T-helper 1 cell treated with Interleukin-12 subunit alpha and Interleukin-12 subunit beta and Interleukin-4 antibody, amounts not matched to agents 30 μg/mL and 1 μg/mL, for 36 hours (primary cell): ENCODE measurements around the gene PPP1R14C.
"Not testable (repeated sequence)": the region's sequence is repeated elsewhere in the genome, so short reads cannot be mapped to it uniquely, and the experiment has no call there.

Experiments used
- H3K27ac Mint-ChIP-seq: one replicate; pipeline ENCODE4 v1.8.0; 2021; ENCODE audit warnings: mild to moderate bottlenecking, mixed read lengths
- H3K27me3 Mint-ChIP-seq: one replicate; pipeline ENCODE4 v1.8.0; 2021; ENCODE audit warnings: low read depth, mixed read lengths
- H3K36me3 Mint-ChIP-seq: one replicate; pipeline ENCODE4 v1.8.0; 2021; ENCODE audit warnings: low read depth, mixed read lengths
- H3K4me1 Mint-ChIP-seq: one replicate; pipeline ENCODE4 v1.8.0; 2021; ENCODE audit warnings: low read depth, mixed read lengths
- H3K4me3 Mint-ChIP-seq: one replicate; pipeline ENCODE4 v1.8.0; 2021; ENCODE audit warnings: mild to moderate bottlenecking, moderate library complexity, mixed read lengths
- H3K9me3 Mint-ChIP-seq: one replicate; pipeline ENCODE4 v1.8.0; 2021; ENCODE audit warnings: mixed read lengths

PPP1R14C gene

GRCh38 chr6:150185732-150186117 lies 42.9 kb downstream of the PPP1R14C start:
- H3K4me3 Mint-ChIP-seq, result no peak overlapping the region
- H3K36me3 Mint-ChIP-seq, result no peaks in the 10 kb centered on the region
- no peaks in the 10 kb centered on the region for H3K9me3 Mint-ChIP-seq
- H3K27ac Mint-ChIP-seq, result no peak overlapping the region
- H3K27me3 Mint-ChIP-seq, result peaks cover 9% of the 10 kb centered on the region
- H3K4me1 Mint-ChIP-seq, result no peaks in the 10 kb centered on the region

- H3K9me3 Mint-ChIP-seq, result no peaks in the 10 kb centered on the region
- no peak overlapping the region for H3K27ac Mint-ChIP-seq
Measured at GRCh38 chr6:150186129-150186898, 43.5 kb downstream of the PPP1R14C start.

GRCh38 chr6:150187433-150187832 lies 44.6 kb downstream of the PPP1R14C start:
- H3K27me3 Mint-ChIP-seq, H3K4me3 Mint-ChIP-seq, H3K27ac Mint-ChIP-seq, H3K36me3 Mint-ChIP-seq, H3K4me1 Mint-ChIP-seq, H3K9me3 Mint-ChIP-seq: not testable (repeated sequence)

More at GRCh38 chr6:150186129-150186898, 43.5 kb downstream of the PPP1R14C start:
- Mint-ChIP-seq H3K27me3 (peaks cover 9% of the 10 kb centered on the region), H3K4me1 (no peaks in the 10 kb centered on the region), H3K36me3 (no peaks in the 10 kb centered on the region), H3K4me3 (no peak overlapping the region)

GRCh38 chr6:150189122-150189521 lies 46.3 kb downstream of the PPP1R14C start:
- H3K9me3 Mint-ChIP-seq, result no peaks in the 10 kb centered on the region
- H3K36me3 Mint-ChIP-seq, result no peaks in the 10 kb centered on the region
- no peak overlapping the region for H3K4me3 Mint-ChIP-seq
- no peaks in the 10 kb centered on the region for H3K4me1 Mint-ChIP-seq
- peaks cover 6% of the 10 kb centered on the region for H3K27me3 Mint-ChIP-seq
- H3K27ac Mint-ChIP-seq, result no peak overlapping the region

GRCh38 chr6:150191809-150192208 lies 49.0 kb downstream of the PPP1R14C start:
- H3K27me3 Mint-ChIP-seq, result peaks cover 16% of the 10 kb centered on the region
- H3K36me3 Mint-ChIP-seq, result no peaks in the 10 kb centered on the region
- H3K9me3 Mint-ChIP-seq, result no peaks in the 10 kb centered on the region
- no peak overlapping the region for H3K27ac Mint-ChIP-seq
- no peak overlapping the region for H3K4me3 Mint-ChIP-seq
- no peaks in the 10 kb centered on the region for H3K4me1 Mint-ChIP-seq

- H3K27ac Mint-ChIP-seq, result no peak overlapping the region
- H3K27me3 Mint-ChIP-seq, result peaks cover 16% of the 10 kb centered on the region
- H3K4me1 Mint-ChIP-seq, result no peaks in the 10 kb centered on the region
- no peak overlapping the region for H3K4me3 Mint-ChIP-seq
- no peaks in the 10 kb centered on the region for H3K9me3 Mint-ChIP-seq
- H3K36me3 Mint-ChIP-seq, result no peaks in the 10 kb centered on the region
Measured at GRCh38 chr6:150194195-150194594, 51.4 kb downstream of the PPP1R14C start.

- Mint-ChIP-seq H3K36me3 (no peaks in the 10 kb centered on the region), H3K9me3 (no peaks in the 10 kb centered on the region), H3K27me3 (peaks cover 10% of the 10 kb centered on the region), H3K4me1 (no peaks in the 10 kb centered on the region), H3K4me3 (no peak overlapping the region), H3K27ac (no peak overlapping the region)
Measured at GRCh38 chr6:150195996-150196417, 53.2 kb downstream of the PPP1R14C start.

- Mint-ChIP-seq H3K4me1 (no peaks in the 10 kb centered on the region), H3K4me3 (no peak overlapping the region), H3K9me3 (no peaks in the 10 kb centered on the region), H3K27me3 (peaks cover 10% of the 10 kb centered on the region), H3K27ac (no peak overlapping the region), H3K36me3 (no peaks in the 10 kb centered on the region)
Measured at GRCh38 chr6:150196942-150197745, 54.3 kb downstream of the PPP1R14C start.

GRCh38 chr6:150198532-150198931 lies 55.7 kb downstream of the PPP1R14C start:
- Mint-ChIP-seq H3K27me3 (peaks cover 10% of the 10 kb centered on the region), H3K4me1 (peaks cover 2% of the 10 kb centered on the region), H3K9me3 (no peaks in the 10 kb centered on the region), H3K27ac (no peak overlapping the region), H3K36me3 (no peaks in the 10 kb centered on the region), H3K4me3 (no peak overlapping the region)

- Mint-ChIP-seq H3K4me1 (peaks cover 2% of the 10 kb centered on the region), H3K4me3 (no peak overlapping the region), H3K9me3 (no peaks in the 10 kb centered on the region), H3K27ac (no peak overlapping the region), H3K36me3 (no peaks in the 10 kb centered on the region), H3K27me3 (peaks cover 10% of the 10 kb centered on the region)
Measured at GRCh38 chr6:150199241-150199640, 56.4 kb downstream of the PPP1R14C start.

GRCh38 chr6:150200428-150201100 lies 57.7 kb downstream of the PPP1R14C start:
- Mint-ChIP-seq H3K27ac (no peak overlapping the region), H3K9me3 (no peaks in the 10 kb centered on the region), H3K36me3 (no peaks in the 10 kb centered on the region), H3K4me3 (no peak overlapping the region), H3K4me1 (peaks cover 2% of the 10 kb centered on the region), H3K27me3 (peaks cover 6% of the 10 kb centered on the region)

GRCh38 chr6:150201285-150201684 lies 58.4 kb downstream of the PPP1R14C start:
- Mint-ChIP-seq H3K27me3 (no peaks in the 10 kb centered on the region), H3K36me3 (no peaks in the 10 kb centered on the region), H3K27ac (no peak overlapping the region), H3K4me1 (peaks cover 2% of the 10 kb centered on the region), H3K4me3 (no peak overlapping the region), H3K9me3 (no peaks in the 10 kb centered on the region)

- Mint-ChIP-seq H3K9me3 (no peaks in the 10 kb centered on the region), H3K36me3 (no peaks in the 10 kb centered on the region), H3K4me3 (no peak overlapping the region), H3K4me1 (peaks cover 2% of the 10 kb centered on the region), H3K27ac (no peak overlapping the region), H3K27me3 (no peaks in the 10 kb centered on the region)
Measured at GRCh38 chr6:150201772-150202329, 59.0 kb downstream of the PPP1R14C start.

- H3K4me3 Mint-ChIP-seq, result no peak overlapping the region
- no peaks in the 10 kb centered on the region for H3K9me3 Mint-ChIP-seq
- peaks cover 2% of the 10 kb centered on the region for H3K4me1 Mint-ChIP-seq
- no peak overlapping the region for H3K27ac Mint-ChIP-seq
- no peaks in the 10 kb centered on the region for H3K27me3 Mint-ChIP-seq
- H3K36me3 Mint-ChIP-seq, result no peaks in the 10 kb centered on the region
Measured at GRCh38 chr6:150202404-150202803, 59.6 kb downstream of the PPP1R14C start.
